Adrenal gland (tissue), 12 donors: ENCODE data around the gene EPC2. TPM values are rescaled to one million over a fixed set of nuclear protein-coding genes. Genes with fewer than 3 reads are reported as not detected.

ENCODE experiments used
- DNase-seq, 7 donors: peaks; one replicate each; pipeline ENCODE4 v3.0.0-alpha.2; 2019 to 2020
- H3K27ac ChIP-seq, 5 donors: fragments of 200-600 bp; sonication (generic) in 4 of 5; 1 replicate in 3 of 5; 2 replicates in 2 of 5; pipeline versions ENCODE4 v1.5.1 to v1.8.0; 2016 to 2020; ENCODE audit warnings: mild to moderate bottlenecking in 1 of 5
- H3K27me3 ChIP-seq: fragments of 200-600 bp; 2 replicates; pipeline ENCODE4 v1.8.0; 2021
- H3K36me3 ChIP-seq, 2 donors: fragments of 200-600 bp; replicated peaks in 1 of 2; 1 replicate in 1 of 2; 2 replicates in 1 of 2; pipeline versions ENCODE4 v1.5.1 to v1.8.0; 2018 to 2022
- H3K4me1 ChIP-seq, 2 donors: fragments of 200-600 bp; replicated peaks in 1 of 2; 1 replicate in 1 of 2; 2 replicates in 1 of 2; pipeline versions ENCODE4 v1.5.1 to v1.8.0; 2018 to 2021
- H3K4me3 ChIP-seq, 4 donors: fragments of 200-600 bp; sonication (generic) in 3 of 4; one replicate each; pipeline ENCODE4 v1.5.1; 2016 to 2018
- H3K9me3 ChIP-seq, 3 donors: fragments of 200-600 bp; sonication (generic) in 1 of 3; replicated peaks in 1 of 3; 1 replicate in 2 of 3; 2 replicates in 1 of 3; pipeline versions ENCODE4 v1.5.1 to v1.8.0; 2016 to 2021
- CTCF ChIP-seq, 6 experiments: fragments of 450-650 bp in 4 of 6; fragments of 200-600 bp in 2 of 6; sonication (generic) in 1 of 6; IDR thresholded peaks; 1 replicate in 5 of 6; 2 replicates in 1 of 6; pipeline versions ENCODE4 v1.5.1 to v1.8.0; 2016 to 2021; ENCODE audit warnings: antibody characterized with exemption in 6 of 6, mild to moderate bottlenecking in 2 of 6, moderate library complexity in 1 of 6
- POLR2A ChIP-seq, 2 donors: fragments of 450-650 bp; IDR thresholded peaks; one replicate each; pipeline ENCODE4 v1.6.1; 2017; ENCODE audit warnings: antibody characterized with exemption in 2 of 2, mild to moderate bottlenecking in 2 of 2, moderate library complexity in 1 of 2
- WGBS, 4 donors: extraction: QIAGEN DNeasy Blood & Tissue Kit in 2 of 4; methylation state at CpG; one replicate each; pipeline versions ENCODE4 v1.1.5 to v1.1.7; 2013 to 2017; 5-methylcytosine and 5-hydroxymethylcytosine counted together
- intact Hi-C, 2 donors: fragments of 100-400 bp; cut with DNase I; formaldehyde crosslinking; loops; one replicate each; pipeline versions ENCODE4 v1.14.1 to v1.15.0; 2022 to 2023
- polyA plus RNA-seq, 3 donors: library from polyadenylated mRNA; stranded (reverse); fragments of 200-250 nt in 2 of 3; fragments of 350-450 nt in 1 of 3; fragmentation: Illumina TruSeq in 1 of 3; extraction: RNeasy Lipid Tissue Mini Kit (QIAGEN cat#74804) in 1 of 3; gene quantifications; one replicate each; pipeline ENCODE4 v1.2.3, GENCODE V29; 2013 to 2014
- total RNA-seq, 9 donors: library from RNA; depleted of rRNA in 4 of 9; stranded (reverse); fragments of >200 nt in 4 of 9; fragments of 120-200 nt in 1 of 9; fragmentation: NEBNext Ultra II Directional in 1 of 9; extraction: Animal tissue kit (Norgen Biotek cat#: 25700) in 1 of 9; gene quantifications; one replicate each; pipeline versions ENCODE4 v1.1.0 to v1.2.4, GENCODE V29; 2013 to 2023
- donor health status: healthy with polysubstance abuse.
- donor health status: Bipolar disorder and iron deficiency.
- donor health status: DM: yes; HTN: yes; CAD: no.
- donor health status: DM: no; HTN: no; CAD: no.
- donor health status: DM: no; HTN: no; CAD: no.
- donor health status: DM: yes; HTN: yes; CAD: no.

Gene EPC2
- total and polyA plus RNA-seq, 12 donors: 8.0 to 57.4 (median 27.8) TPM

GRCh38 chr2:148602885-148603561 is 41.5 kb upstream of the EPC2 start:
- no peak for DNase-seq
- TF ChIP-seq POLR2A (IDR thresholded peaks at IDR 0.05): no peak
- TF ChIP-seq CTCF (IDR thresholded peaks at IDR 0.05): no peak
- Histone ChIP-seq H3K27ac (no peak overlapping the region), H3K27me3 (no peaks in the 10 kb centered on the region), H3K4me1 (no peaks in the 10 kb centered on the region), H3K4me3 (no peak overlapping the region), H3K36me3 (no peaks in the 10 kb centered on the region), H3K9me3 (no peaks in the 10 kb centered on the region)
- intact Hi-C loops: no loop called here
- 77 to 84% (median 80%) methylated on average over 10 of the region's 10 CpGs for WGBS, 4 donors

- H3K36me3 ChIP-seq: no peaks in the 10 kb centered on the region
- intact Hi-C loops: no loop called here
- H3K27ac ChIP-seq: no peak overlapping the region
- DNase-seq: no peak
- WGBS, 4 donors: 53 to 64% (median 58%) methylated on average over 3 of the region's 3 CpGs
- TF ChIP-seq CTCF (IDR thresholded peaks at IDR 0.05) (no peak), POLR2A (IDR thresholded peaks at IDR 0.05) (no peak)
- H3K27me3 ChIP-seq: no peaks in the 10 kb centered on the region
- no peak overlapping the region for H3K4me3 ChIP-seq
- no peaks in the 10 kb centered on the region for H3K4me1 ChIP-seq
- H3K9me3 ChIP-seq: no peaks in the 10 kb centered on the region
These were observed 41.0 kb upstream of the EPC2 start for GRCh38 chr2:148603562-148603920.

- H3K27me3 ChIP-seq: no peaks in the 10 kb centered on the region
- H3K9me3 ChIP-seq: no peaks in the 10 kb centered on the region
- H3K27ac ChIP-seq: no peak overlapping the region
- intact Hi-C loops: no loop called here
- TF ChIP-seq CTCF (IDR thresholded peaks at IDR 0.05): no peak
- no peak for TF ChIP-seq POLR2A (IDR thresholded peaks at IDR 0.05)
- DNase-seq: no peak
- no peaks in the 10 kb centered on the region for H3K4me1 ChIP-seq
- no peak overlapping the region for H3K4me3 ChIP-seq
- 87 to 94% (median 92%) methylated on average over 7 of the region's 7 CpGs for WGBS, 4 donors
- no peaks in the 10 kb centered on the region for H3K36me3 ChIP-seq
These were observed 39.6 kb upstream of the EPC2 start for GRCh38 chr2:148604927-148605326.

- Histone ChIP-seq H3K36me3 (no peaks in the 10 kb centered on the region), H3K4me3 (no peak overlapping the region), H3K4me1 (no peaks in the 10 kb centered on the region), H3K27me3 (no peaks in the 10 kb centered on the region), H3K9me3 (no peaks in the 10 kb centered on the region), H3K27ac (no peak overlapping the region)
- TF ChIP-seq CTCF (IDR thresholded peaks at IDR 0.05): no peak
- no peak for TF ChIP-seq POLR2A (IDR thresholded peaks at IDR 0.05)
- WGBS, 4 donors: 84 to 88% (median 87%) methylated on average over 4 of the region's 4 CpGs
- intact Hi-C loops: no loop called here
- DNase-seq: no peak
These were observed 37.0 kb upstream of the EPC2 start for GRCh38 chr2:148607566-148607965.
